Stimulated activated CD4-positive, alpha-beta T cell treated with anti-CD3 and anti-CD28 coated beads, Interleukin-2, amount 100 ng/mL, for 24 hours (primary cell): Measurements from ENCODE around the gene CD47.

Source experiments
- DNase-seq, 2 donors: peaks; one replicate each; pipeline ENCODE4 v3.0.0-alpha.2; 2020

CD47 gene

DNA sequence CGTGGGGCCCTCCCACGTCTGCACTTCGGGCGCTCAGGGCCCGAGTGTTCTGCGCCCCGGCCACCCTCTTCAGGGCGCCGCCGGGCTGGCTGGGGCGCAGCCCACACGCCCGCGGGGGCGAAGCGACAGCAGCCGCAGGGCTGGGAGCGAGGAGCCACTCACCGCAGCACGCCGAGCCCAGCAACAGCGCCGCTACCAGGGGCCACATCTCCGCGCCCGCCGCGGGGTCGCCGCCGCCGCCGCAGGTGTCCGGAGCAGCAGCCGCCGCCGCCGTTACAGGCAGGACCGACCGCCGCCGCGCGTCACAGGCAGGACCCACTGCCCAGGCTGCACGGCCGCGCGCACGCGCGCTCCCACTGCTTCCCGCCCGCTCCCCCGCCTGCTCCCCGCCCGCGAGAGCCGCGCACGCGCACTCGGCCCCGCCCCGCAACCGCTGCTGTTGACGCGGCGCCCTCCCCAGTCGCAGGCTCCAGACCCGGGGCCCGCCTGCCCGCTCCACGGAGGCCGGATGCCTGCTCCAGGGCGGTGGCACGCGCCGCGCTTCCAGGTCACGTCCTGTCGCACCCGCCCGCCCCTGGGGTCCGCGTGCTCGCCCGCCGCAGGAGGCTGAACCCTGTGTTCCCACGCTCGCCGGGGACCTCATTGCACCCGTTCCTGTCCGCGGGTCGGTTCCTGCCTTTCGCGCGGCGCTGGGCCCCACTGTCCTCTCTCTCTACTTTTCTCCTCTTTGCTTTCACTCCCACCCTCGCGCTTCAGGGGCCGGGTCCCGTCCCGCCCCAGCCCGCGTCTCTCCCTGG lies at the start of gene CD47:
Gene CD47 (minus strand): TSS at position 331 of the 797 bp plus-strand sequence. CDS start 123 bp downstream, at position 208.
- DNase-seq, result peak; percentile 94 to 97

- DNase-seq, result no peak
These were observed 46.6 kb upstream of the CD47 start for GRCh38 chr3:108137460-108137814.

DNA sequence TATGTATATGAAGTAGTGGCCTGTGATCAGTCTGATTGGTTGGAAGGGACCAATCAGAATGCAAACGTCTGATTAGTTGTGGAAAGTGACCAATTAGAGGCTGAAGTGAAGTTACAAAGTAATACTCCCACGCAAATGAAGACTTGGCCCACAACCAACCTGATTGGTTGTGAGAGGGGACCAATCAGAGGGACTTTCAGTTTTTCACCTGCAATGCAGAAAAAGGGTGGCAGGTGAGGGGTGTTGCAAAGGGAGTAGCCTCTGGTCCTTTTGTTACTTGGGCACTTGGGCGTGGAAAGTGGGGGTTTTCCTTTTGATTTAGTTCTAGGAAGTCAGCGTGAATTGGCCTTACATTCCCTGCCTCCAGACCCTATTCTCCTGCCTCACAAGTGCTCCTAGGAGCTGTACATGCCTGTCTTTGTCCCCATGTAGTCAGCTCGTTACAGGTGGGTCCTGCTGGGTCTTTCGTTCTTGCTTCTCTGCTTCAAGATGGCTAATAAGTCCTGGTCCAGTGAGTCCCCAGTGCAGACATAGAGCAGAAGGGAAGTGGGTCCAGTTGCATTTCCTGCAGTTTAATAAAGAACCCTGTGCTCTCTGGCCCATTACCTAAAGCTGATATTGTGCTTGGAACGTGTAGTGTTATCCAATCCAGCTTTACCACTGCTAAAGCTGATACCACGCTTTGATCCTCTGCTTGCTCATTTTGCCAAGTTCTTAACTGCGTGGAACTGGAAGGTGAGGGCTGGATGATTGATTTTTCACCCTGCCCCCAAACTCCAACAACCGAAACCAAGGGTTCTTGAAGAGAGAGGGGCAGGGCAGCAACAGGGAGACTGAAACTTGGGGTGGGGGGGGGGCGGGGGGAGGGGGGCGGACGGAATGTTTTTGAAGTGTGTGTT lies 46.0 kb upstream of the CD47 start:
- DNase-seq, result no peak

DNA sequence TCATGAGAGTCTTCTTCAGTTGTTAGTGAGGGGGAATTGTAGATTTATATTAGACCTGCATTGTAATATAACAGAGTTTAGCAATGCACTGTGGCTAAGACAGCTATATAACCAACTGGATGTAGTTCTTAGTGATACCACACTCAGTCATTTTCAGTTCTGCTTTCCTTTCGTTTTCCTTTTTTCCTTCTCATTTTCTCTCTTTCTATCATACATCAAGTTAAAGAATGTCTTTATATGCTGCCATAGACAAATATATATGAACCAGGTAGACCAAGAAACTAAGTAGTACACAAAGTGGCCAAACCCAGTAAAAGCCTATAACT lies 43.7 kb upstream of the CD47 start:
- DNase-seq, result no peak

DNA sequence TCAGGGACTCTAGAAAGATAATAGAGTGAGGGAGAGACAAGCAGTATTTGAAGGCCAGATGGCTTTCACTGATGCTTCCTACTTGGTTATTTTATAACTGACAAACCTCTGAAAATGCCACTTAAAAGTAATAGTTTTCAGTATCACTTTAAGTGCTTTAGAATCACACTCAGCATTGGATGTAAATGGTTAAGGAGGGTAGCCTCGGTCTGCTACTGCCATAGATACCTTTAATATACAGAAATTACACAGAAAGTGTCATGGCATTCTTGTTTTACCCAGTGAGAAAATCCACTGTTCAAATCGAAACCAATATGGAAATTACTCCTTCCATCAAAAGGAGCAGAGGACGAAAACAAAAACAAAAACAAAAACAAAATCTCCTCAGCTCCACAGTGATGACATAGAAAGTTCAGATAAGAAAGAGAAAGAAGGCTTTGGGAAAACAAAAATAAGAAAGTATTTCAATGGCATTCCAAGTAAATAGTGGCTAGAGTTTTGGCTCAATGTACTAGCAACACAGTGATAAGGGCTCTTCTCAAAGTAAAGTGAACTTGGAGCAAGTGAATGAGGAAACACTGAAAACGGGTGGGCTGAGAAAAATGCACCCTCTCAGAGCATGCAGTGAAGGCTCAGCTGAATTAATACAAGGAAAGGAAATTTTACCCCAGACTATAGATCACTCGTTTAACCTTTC lies 43.2 kb upstream of the CD47 start:
- no peak for DNase-seq

- DNase-seq, result no peak
These were observed 42.2 kb upstream of the CD47 start for GRCh38 chr3:108133048-108133369.

GRCh38 chr3:108131475-108132134 lies 40.8 kb upstream of the CD47 start:
- no peak for DNase-seq

- no peak for DNase-seq
These were observed 40.1 kb upstream of the CD47 start for GRCh38 chr3:108130701-108131474.

DNA sequence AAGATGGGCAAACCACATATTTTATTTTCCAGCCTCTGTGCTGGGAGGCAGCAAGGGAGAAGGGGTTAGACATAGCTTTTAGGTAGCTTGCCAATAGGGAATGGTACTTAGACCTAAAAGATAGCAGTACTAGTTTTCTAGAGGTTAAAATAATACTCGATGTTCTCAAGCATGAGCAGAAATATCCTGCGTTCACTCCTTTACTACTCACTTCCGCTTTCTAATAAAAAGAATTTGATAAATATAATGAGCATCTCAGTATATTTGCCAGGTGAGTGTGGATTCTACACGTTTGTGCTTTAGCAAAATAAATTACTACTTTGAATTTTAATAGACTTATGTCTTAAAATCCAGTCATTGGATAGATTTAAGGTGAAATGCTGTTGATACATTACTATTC lies 39.4 kb upstream of the CD47 start:
- DNase-seq, result no peak

- DNase-seq, result peak; percentile 46 to 55
These were observed 36.6 kb upstream of the CD47 start for GRCh38 chr3:108127301-108127988.

DNA sequence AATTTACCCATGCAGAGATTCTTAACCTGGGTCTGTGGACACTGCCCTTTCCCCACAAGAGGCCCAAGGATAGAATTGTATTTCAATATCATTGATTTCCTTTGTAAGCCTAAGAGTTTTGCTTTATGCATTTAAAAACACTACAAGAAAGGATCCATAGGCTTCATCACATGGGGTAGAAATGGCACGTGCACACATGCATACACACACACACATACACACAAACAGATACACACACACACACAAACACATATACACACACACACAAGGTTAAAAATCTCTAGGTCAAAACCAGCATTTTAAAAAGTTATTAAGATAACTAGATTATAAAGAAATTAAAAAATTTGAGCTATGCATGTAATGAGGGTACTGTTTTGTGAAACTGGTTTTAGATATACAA lies 35.5 kb upstream of the CD47 start:
- DNase-seq, result no peak

DNA sequence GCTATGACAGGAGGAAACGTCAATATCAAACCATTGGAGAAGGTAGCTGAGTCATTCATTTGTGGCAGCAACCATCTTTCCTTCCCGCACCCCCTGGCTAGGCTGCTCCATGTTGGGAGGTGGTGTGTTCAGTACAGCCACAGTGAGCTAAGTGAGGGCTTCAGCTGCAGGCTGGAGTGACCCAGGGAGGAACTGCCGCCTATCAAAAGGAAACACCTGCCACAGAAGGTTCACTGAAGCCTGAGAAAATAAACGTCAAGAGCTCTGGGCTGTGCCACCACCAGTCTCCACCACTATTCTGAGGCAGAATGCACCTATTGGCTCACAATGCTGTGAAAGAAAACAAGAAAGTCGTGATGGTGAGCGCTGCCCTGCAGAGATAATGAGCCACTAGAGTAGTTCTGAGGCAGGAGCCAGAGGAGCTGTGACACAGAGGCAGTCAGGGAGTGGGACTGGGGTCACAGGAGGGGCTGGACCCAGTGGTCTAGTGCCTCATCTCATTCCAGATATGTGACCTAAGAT lies 34.8 kb upstream of the CD47 start:
- DNase-seq, result peak; percentile 48 to 60

GRCh38 chr3:108125153-108125543 lies 34.3 kb upstream of the CD47 start:
- no peak for DNase-seq

- peak; percentile 64 to 73 for DNase-seq
These were observed 33.7 kb upstream of the CD47 start for GRCh38 chr3:108124337-108125152.

DNA sequence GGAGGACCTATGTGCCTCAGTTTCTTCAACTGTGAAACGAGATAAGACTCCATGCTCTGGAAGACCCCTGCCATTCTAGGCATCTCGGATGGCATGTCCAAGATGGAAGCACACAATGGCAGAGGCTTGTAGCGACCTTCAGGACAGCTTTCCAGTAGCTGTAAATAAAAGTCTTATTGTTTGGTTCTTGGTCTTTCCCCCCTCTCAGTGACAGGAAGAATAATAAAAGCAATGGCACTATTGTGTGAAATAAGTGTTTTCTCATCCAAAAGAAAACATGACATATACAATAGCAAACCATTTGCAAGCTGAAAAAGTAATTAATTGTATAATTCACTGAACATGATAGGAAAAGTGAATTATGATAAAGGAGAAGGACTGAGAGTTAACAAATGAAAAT lies 32.5 kb upstream of the CD47 start:
- DNase-seq, result no peak

DNA sequence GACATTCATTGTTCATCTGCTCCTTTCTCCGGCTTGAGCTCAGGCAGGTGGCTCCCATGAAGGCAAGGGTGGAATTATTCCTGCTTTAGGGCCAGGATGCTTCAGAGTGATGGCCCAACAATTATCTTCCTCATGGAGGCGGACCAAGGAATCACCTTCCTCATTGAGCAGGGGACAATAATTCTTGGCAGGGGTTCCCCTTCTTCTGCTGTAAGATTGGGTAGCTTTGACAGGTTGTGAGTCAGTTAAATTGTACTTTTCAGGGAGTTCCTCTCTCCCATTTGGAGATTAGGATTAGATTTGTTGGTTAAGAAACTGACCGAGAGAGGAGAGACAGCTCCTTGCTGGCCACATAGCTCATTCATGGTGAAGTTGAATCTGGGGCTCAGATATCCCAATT lies 31.4 kb upstream of the CD47 start:
- no peak for DNase-seq

- DNase-seq, result no peak
These were observed 28.7 kb upstream of the CD47 start for GRCh38 chr3:108119398-108120104.

DNA sequence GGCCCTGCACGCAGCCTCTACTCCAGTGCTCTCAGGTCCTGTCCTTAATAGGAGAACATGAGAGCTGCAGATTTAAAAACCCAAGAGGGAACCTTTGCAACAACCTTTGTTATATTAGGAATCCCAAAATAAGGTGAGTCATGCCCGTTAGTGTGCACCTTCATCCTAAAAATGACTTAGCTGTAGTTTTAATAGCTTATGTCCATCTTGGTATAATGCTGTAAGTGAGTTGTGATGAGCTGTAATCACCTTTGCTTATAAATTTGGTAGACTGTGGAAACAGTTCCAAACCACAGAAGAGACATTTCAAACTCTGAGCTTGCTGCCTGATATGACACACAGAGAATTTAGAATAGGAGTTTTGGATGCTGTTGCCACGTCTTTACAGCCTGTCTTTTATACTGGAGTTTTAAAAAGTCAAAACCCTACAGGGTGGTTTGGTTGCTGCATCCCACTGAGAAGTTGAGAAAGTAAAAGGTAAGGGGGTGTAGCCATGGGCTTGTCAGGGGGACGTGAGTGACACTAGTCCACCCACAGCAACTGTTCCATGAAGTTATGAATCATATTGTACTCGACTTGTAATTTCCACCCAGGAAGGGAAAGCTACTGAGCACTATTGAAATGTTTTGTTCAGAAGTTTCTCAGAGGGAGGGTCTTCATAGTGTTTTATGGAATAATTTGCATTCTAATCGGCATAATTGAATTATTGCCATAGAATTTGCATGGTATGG lies 27.4 kb upstream of the CD47 start:
- peak in 1 of 2 donors; percentile 39 for DNase-seq

GRCh38 chr3:108117241-108117775 lies 26.5 kb upstream of the CD47 start:
- no peak for DNase-seq
